ENCODE results near the gene ABCB10.
"Not testable (repeated sequence)": the region's sequence is repeated elsewhere in the genome, so short reads cannot be mapped to it uniquely, and the experiment has no call there.

Gene ABCB10

DNA sequence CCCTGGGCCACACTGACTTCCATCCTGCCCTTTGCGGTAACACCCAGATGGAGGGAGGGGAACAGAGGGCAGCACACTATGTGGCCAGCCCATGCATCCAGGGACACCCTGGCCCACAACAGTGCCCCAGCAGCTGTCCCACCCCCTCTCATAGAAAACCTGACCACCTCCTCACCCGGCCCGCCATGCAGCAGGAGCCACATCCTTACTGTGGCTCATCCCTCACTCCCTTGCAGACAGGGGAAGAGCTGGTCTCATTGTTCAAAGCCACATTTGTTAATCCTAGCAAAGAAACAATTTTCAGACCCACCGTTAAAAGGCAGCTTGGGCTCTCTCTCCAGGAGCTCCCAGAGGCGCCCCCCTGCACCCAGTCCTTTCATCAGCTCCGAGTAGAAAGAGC is 27.2 kb downstream of the ABCB10 start:
- DNase-seq: no peak

DNA sequence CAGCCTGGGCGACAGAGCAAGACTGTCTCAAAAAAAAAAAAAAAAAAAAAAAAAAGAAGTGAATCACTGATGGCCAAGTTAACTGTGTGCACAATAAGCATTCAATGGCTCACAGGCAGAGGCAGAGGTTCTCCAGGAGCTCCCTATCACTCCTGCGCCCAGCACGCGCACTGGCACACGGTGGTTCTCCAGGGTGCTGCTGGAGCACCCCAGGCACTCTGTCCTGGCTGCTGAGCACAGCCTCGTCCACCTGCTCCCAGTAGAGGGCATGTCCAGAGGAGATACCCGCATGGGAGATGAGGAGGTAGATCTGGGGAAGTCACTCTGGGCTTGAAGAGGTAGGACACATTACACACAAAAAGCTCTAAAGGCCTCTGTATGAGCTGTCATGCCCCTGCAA is 28.9 kb downstream of the ABCB10 start:
- no peak for DNase-seq

- DNase-seq: no peak
Measured at GRCh38 chr1:229526695-229527094, 31.8 kb downstream of the ABCB10 start.

DNA sequence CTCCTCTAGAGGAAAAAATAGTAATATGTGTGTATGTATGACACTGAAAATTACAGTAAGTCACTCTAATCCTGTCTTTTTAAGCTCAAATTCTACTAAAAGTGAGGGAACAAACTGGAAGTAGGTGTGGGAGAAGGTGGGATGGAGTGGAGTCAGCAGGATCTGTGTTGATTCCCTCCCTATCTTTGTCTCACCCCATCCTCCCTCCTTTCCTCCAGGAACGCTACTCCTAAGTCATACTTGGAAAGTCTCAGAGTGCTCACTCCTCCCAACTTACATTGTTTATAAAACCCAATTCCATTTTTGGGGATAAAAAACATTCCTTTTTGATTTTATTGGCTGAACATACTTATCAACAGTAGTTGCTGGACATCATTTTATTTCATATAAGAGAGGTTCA is 35.5 kb downstream of the ABCB10 start:
- no peak for DNase-seq

DNA sequence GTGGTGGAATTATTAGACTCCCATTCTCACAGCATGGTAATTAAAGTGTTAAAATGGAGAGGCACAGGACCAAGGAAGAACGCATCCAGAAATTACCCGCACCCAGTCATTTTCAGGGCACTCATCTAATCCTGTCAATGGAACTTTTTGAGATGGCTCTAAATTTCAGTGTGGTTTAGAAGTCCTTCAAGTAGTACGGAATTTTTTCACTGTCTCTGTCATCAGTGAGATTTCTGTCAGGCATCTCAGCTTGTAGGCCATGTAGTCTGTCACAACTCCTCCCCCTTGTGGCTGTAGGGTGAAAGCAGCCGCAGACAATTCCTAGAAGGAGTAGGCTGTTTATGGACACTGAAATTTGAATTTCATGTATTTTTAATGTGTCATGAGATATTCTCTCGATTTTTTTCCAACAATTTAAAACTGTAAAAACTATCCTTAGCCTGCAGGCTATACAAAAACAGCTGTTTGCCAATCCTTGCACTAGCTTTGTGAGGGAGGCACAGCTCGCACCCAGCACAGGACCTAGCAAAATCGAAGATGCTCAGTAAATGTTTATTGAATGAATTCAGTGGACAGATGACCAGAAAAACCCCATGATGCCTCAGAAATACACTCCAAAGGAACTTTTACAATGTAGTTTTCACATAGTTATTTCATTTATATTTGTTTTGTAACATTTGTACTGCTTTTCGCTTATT is 43.8 kb downstream of the ABCB10 start:
- peak; percentile 61 for DNase-seq

GRCh38 chr1:229511625-229512024 is 46.9 kb downstream of the ABCB10 start:
- DNase-seq: not testable (repeated sequence)

- DNase-seq: not testable (repeated sequence)
Measured at GRCh38 chr1:229511201-229511600, 47.3 kb downstream of the ABCB10 start.

- no peak for DNase-seq
Measured at GRCh38 chr1:229509576-229509975, 48.9 kb downstream of the ABCB10 start.

GRCh38 chr1:229508823-229509337 is 49.6 kb downstream of the ABCB10 start:
- no peak for DNase-seq

DNA sequence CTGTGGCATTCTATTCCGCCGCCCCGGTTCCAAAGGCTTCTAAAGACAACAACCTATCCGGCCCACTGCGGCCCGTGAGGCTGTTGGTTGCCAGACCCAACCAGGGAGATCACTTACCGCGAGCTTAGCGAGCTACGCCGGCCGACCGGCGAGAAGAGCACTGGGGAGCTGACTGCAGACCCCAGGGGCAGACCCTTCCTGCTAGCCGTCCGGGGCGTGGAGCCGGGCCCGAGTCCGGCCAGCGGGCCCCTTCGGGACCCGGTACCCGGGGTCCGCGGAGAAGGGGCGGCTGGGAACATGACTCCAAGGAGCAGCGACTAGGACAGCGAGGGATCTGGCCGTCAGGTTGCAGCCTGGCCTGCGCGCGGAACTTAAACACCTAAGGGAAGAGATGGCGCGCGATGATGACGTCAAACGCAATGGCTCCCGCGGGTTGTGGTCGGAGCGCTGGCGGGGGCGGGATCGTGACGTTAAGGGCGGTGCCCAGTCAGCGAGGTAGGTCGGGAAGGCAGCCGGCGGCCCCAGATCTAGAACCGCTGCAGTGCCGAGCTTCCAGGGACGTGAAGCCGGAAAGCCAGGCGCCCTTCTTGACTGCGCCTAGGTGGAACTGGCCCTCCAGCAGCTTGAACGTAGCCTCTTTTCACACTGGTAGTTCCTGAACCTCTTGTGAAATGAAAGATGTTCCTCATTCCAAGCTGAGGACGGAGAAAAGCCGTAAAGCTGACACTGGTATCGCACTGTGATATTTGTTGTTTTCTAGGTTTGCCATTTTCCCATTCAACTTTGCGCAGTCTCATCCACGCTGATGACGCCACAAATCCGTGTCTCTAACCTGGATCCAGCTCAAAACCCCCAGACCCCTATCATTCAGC is 50.3 kb downstream of the ABCB10 start, which contains the start of gene NUP133:
NUP133 (minus strand) TSS at position 391 of the 872 bp plus-strand sequence; CDS start at position 299, 92 bp downstream.
- DNase-seq: peak; percentile 99

GRCh38 chr1:229507502-229507901 is 51.0 kb downstream of the ABCB10 start:
- DNase-seq: no peak

- DNase-seq: no peak
Measured at GRCh38 chr1:229506633-229507032, 51.9 kb downstream of the ABCB10 start.

- DNase-seq: no peak
Measured at GRCh38 chr1:229495782-229496181, 62.7 kb downstream of the ABCB10 start.

GRCh38 chr1:229487181-229487580 is 71.3 kb downstream of the ABCB10 start:
- DNase-seq: no peak

- no peak for DNase-seq
Measured at GRCh38 chr1:229485318-229485717, 73.2 kb downstream of the ABCB10 start.

- DNase-seq: no peak
Measured at GRCh38 chr1:229482511-229482910, 76.0 kb downstream of the ABCB10 start.

DNA sequence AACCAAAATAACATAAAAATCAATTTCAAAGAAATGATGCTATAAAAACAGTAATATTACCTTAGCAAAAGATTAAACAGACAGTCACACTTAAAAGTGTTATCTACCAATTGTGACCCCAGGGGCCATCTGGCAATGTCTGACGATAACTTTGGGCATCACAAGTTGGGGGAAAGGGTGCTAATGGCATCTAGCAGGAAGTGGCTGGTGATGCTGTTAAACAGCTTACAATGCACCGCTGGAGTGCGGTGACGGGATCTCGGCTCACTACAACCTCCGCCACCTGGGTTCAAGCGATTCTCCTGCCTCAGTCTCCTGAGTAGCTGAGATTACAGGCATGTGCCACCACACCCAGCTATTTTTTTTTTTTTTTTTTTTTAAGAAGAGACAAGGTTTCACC is 78.0 kb downstream of the ABCB10 start:
- DNase-seq: no peak

DNA sequence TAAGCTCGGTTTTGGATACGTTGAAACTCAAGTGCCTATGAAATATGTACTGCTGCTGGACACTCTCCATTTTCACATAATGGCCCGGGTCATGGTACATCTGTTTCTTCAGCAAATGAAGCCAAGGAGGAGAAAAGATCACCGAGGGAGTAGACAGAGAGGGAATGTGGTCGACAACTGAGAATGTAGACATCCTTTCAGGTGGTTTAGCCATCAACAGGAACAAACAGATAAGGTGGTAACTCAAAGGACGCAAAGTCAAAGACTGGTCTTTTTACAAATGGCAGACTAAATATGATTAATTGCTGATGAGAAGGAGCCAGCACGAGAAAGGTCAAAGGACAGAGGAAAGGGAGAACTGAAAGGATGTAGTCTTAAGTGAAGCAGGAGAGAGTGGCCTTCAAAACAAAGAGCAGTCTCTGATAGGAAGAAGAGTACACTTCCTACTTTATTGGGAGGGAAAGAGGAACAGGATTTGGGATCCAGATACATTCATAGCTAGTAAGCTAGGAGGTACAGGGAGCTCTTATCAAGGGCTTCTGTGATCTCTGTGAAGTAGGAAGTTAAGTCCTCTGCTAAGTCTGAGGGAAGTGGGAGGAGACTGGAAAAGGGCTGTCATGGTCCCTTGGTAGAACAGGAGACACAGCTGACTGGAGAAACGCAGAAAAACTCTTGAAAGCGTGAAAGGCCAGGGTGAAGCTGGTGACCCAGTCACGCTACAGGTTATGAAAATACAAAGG is 78.7 kb downstream of the ABCB10 start:
- no peak for DNase-seq

GRCh38 chr1:229478852-229479251 is 79.7 kb downstream of the ABCB10 start:
- no peak for DNase-seq

DNA sequence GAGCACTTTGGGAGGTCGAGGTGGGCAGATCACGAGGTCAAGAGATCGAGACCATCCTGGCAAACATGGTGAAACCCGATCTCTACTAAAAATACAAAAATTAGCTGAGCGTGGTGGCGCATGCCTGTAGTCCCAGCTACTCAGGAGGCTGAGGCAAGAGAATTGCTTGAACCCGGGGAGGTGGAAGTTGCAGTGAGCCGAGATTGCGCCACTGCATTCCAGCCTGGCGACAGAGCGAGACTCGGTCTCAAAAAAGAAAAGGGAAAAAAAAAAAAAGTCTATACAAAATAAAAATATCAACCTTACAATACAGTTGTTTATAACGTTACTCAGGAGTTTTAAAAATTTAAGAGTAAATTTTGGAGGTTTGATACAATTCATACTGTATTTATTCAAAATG is 82.6 kb downstream of the ABCB10 start:
- DNase-seq: not testable (repeated sequence)

- no peak for DNase-seq
Measured at GRCh38 chr1:229474509-229474908, 84.0 kb downstream of the ABCB10 start.

GRCh38 chr1:229471175-229471574 is 87.3 kb downstream of the ABCB10 start:
- no peak for DNase-seq

DNA sequence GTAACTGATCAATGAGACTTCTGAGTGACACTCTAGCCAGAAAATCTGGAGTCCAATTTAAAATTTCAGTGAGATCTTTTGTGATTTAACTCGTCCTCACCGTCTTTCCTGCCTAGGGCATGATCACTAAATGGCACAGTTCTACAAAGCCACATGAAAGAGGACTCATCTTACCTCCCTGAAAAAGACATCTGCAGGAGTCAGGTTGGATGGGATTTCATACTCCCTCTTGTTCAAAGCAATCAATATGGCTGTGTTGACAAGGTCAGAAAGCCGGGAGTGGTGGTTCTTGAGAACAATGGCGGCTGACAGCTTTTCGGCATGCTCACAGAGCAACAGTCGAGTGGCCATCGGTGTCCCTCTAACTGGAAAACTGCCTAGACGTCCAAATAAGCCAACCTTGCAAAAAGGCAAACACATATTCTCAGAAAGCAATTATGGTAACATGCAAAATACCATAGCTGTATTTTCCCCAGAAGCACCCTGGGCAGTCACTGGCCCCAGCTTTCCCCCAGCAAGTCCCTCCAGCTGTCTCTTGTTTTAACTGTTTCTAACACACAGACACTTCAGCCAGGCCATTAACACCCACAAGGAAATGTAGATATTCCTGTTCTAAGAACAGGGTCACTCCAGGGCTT is 88.0 kb downstream of the ABCB10 start:
- DNase-seq: no peak

All from activated naive CD4-positive, alpha-beta T cell treated with Interleukin-2 at 50 U/mL for 16 hours (primary cell).